ENCODE results near the gene LPO.

The LPO gene

GRCh38 chr17:58277107-58277801 lies 38.9 kb downstream of the LPO start:
- in situ Hi-C loops (cut with MboI; ENCODE audit: low sequenced_read_pairs) = no loop called here

GRCh38 chr17:58277802-58278595 lies 39.6 kb downstream of the LPO start:
- in situ Hi-C loops (cut with MboI; ENCODE audit: low sequenced_read_pairs) = no loop called here

GRCh38 chr17:58278661-58279015 lies 40.3 kb downstream of the LPO start:
- in situ Hi-C loops (cut with MboI; ENCODE audit: low sequenced_read_pairs) = no loop called here

GRCh38 chr17:58279016-58279711 lies 40.8 kb downstream of the LPO start:
- in situ Hi-C loops (cut with MboI; ENCODE audit: low sequenced_read_pairs) = no loop called here

- in situ Hi-C loops (cut with MboI; ENCODE audit: low sequenced_read_pairs) = no loop called here
Measured at GRCh38 chr17:58279736-58280479, 41.5 kb downstream of the LPO start.

- in situ Hi-C loops (cut with MboI; ENCODE audit: low sequenced_read_pairs) = no loop called here
Measured at GRCh38 chr17:58280480-58281217, 42.3 kb downstream of the LPO start, which contains the start of gene MPO. Gene MPO (minus strand): TSS chr17:58280935. CDS start chr17:58280758, 177 bp downstream.

- in situ Hi-C loops (cut with MboI; ENCODE audit: low sequenced_read_pairs) = no loop called here
Measured at GRCh38 chr17:58281511-58282011, 43.2 kb downstream of the LPO start.

GRCh38 chr17:58282442-58282841 lies 44.1 kb downstream of the LPO start:
- in situ Hi-C loops (cut with MboI; ENCODE audit: low sequenced_read_pairs) = no loop called here

- in situ Hi-C loops (cut with MboI; ENCODE audit: low sequenced_read_pairs) = no loop called here
Measured at GRCh38 chr17:58283674-58284612, 45.6 kb downstream of the LPO start.

GRCh38 chr17:58284613-58285421 lies 46.4 kb downstream of the LPO start:
- in situ Hi-C loops (cut with MboI; ENCODE audit: low sequenced_read_pairs) = no loop called here

- in situ Hi-C loops (cut with MboI; ENCODE audit: low sequenced_read_pairs) = no loop called here
Measured at GRCh38 chr17:58285422-58285810, 47.0 kb downstream of the LPO start.

GRCh38 chr17:58289869-58290268 lies 51.5 kb downstream of the LPO start:
- in situ Hi-C loops (cut with MboI; ENCODE audit: low sequenced_read_pairs) = no loop called here

- in situ Hi-C loops (cut with MboI; ENCODE audit: low sequenced_read_pairs) = no loop called here
Measured at GRCh38 chr17:58291246-58291645, 52.9 kb downstream of the LPO start.

- in situ Hi-C loops (cut with MboI; ENCODE audit: low sequenced_read_pairs) = no loop called here
Measured at GRCh38 chr17:58294034-58294433, 55.6 kb downstream of the LPO start.

GRCh38 chr17:58300336-58300735 lies 62.0 kb downstream of the LPO start:
- in situ Hi-C loops (cut with MboI; ENCODE audit: low sequenced_read_pairs) = no loop called here

- in situ Hi-C loops (cut with MboI; ENCODE audit: low sequenced_read_pairs) = no loop called here
Measured at GRCh38 chr17:58301504-58302150, 63.2 kb downstream of the LPO start.

GRCh38 chr17:58302171-58302918 lies 64.0 kb downstream of the LPO start:
- in situ Hi-C loops (cut with MboI; ENCODE audit: low sequenced_read_pairs) = no loop called here
